IMR-90 (cell line): ENCODE data around the gene ANKRD16.

Experiments
- BHLHE40 ChIP-seq: fragments of 150-350 bp; IDR thresholded peaks from 2 replicates; pipeline ENCODE4 v1.6.1; 2016; ENCODE audit warnings: mild to moderate bottlenecking, low read depth, low read length
- CEBPB ChIP-seq: IDR thresholded peaks from 2 replicates; pipeline ENCODE4 v1.6.1; 2012; ENCODE audit warnings: low read depth, low read length, improper control_type of control experiment
- CHD1 ChIP-seq: IDR thresholded peaks from 2 replicates; pipeline ENCODE4 v1.6.1; 2012; ENCODE audit warnings: low read depth, low read length, improper control_type of control experiment
- CTCF ChIP-seq: conservative IDR thresholded peaks from 2 replicates; pipeline ENCODE4 v1.5.1; 2012; ENCODE audit warnings: mild to moderate bottlenecking, low read depth, low read length, improper control_type of control experiment
- ELK1 ChIP-seq: fragments of 150-350 bp; IDR thresholded peaks from 2 replicates; pipeline ENCODE4 v1.6.1; 2016; ENCODE audit warnings: low read depth, mild to moderate bottlenecking, low read length, moderate library complexity, borderline replicate concordance
- MAFK ChIP-seq: IDR thresholded peaks from 2 replicates; pipeline ENCODE4 v1.6.1; 2012; ENCODE audit warnings: low read depth, low read length, improper control_type of control experiment
- MXI1 ChIP-seq: IDR thresholded peaks from 2 replicates; pipeline ENCODE4 v1.6.1; 2012; ENCODE audit warnings: low read depth, mild to moderate bottlenecking, low read length, moderate library complexity, borderline replicate concordance
- POLR2A ChIP-seq: IDR thresholded peaks from 2 replicates; pipeline ENCODE4 v1.6.1; 2012; ENCODE audit warnings: mild to moderate bottlenecking, low read depth, low read length
- RAD21 ChIP-seq: IDR thresholded peaks from 2 replicates; pipeline ENCODE4 v1.6.1; 2012; ENCODE audit warnings: low read length, improper control_type of control experiment
- RCOR1 ChIP-seq: IDR thresholded peaks from 2 replicates; pipeline ENCODE4 v1.6.1; 2012; ENCODE audit warnings: mild to moderate bottlenecking, low read length, improper control_type of control experiment; ENCODE audit not compliant: insufficient replicate concordance
- RFX5 ChIP-seq: IDR thresholded peaks from 2 replicates; pipeline ENCODE4 v1.8.0; 2012; ENCODE audit warnings: low read depth, mild to moderate bottlenecking, low read length, moderate library complexity
- SMC3 ChIP-seq: fragments of 150-350 bp; IDR thresholded peaks from 2 replicates; pipeline ENCODE4 v1.6.1; 2016; ENCODE audit warnings: low read depth, mild to moderate bottlenecking, antibody characterized with exemption, low read length, moderate library complexity
- USF2 ChIP-seq: fragments of 150-350 bp; IDR thresholded peaks from 2 replicates; pipeline ENCODE4 v1.6.1; 2017; ENCODE audit warnings: mild to moderate bottlenecking, antibody characterized with exemption, low read length, low read depth

- TF ChIP-seq CTCF (no peak), POLR2A (no peak), CEBPB (no peak), BHLHE40 (no peak), MXI1 (no peak), RFX5 (no peak), RCOR1 (no peak), CHD1 (no peak), SMC3 (no peak), MAFK (no peak), RAD21 (no peak), ELK1 (no peak), USF2 (no peak)
These were observed 47.3 kb upstream of the ANKRD16 start for GRCh38 chr10:5937016-5937415.
